DND-41 (cell line): ENCODE data around the gene FLNB.

Experiments
- EZH2 ChIP-seq: IDR thresholded peaks from 3 replicates; pipeline ENCODE4 v1.6.1; 2012; ENCODE audit warnings: borderline replicate concordance, low read depth, mild to moderate bottlenecking, moderate library complexity, low read length, inconsistent platforms; ENCODE audit not compliant: severe bottlenecking
- TF ChIP-seq, protein P1 (sequence below): IDR thresholded peaks from 2 replicates; pipeline ENCODE4 v1.5.1; 2012; ENCODE audit warnings: borderline replicate concordance, low read length, moderate library complexity, mild to moderate bottlenecking; ENCODE audit not compliant: poor library complexity, severe bottlenecking; ENCODE audit errors: extremely low read depth

DNA sequence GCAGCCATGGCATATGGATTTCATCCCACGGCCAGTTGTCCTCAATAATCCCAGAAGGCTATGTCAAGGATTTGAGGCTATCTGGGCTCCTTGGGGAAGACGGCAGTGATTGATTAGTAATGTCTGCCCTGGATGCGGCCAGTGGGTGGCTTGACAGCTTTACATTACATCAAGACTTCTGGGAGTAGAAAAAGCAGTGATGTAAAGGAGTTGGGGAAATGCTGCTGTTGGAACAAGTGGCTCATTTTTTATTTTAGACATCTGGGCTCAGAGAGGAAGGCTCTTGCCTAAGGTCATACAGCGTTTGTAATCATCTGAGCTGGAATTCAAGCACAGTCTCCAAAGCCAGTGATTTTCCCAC, 94.1 kb downstream of the FLNB start:
- TF ChIP-seq, protein P1, sequence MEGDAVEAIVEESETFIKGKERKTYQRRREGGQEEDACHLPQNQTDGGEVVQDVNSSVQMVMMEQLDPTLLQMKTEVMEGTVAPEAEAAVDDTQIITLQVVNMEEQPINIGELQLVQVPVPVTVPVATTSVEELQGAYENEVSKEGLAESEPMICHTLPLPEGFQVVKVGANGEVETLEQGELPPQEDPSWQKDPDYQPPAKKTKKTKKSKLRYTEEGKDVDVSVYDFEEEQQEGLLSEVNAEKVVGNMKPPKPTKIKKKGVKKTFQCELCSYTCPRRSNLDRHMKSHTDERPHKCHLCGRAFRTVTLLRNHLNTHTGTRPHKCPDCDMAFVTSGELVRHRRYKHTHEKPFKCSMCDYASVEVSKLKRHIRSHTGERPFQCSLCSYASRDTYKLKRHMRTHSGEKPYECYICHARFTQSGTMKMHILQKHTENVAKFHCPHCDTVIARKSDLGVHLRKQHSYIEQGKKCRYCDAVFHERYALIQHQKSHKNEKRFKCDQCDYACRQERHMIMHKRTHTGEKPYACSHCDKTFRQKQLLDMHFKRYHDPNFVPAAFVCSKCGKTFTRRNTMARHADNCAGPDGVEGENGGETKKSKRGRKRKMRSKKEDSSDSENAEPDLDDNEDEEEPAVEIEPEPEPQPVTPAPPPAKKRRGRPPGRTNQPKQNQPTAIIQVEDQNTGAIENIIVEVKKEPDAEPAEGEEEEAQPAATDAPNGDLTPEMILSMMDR, result no peak
- no peak for TF ChIP-seq EZH2
